A673 (cell line): ENCODE measurements around the gene PRKCH.

Experiments used
- CTCF ChIP-seq: fragments of 300-800, 200-600 bp; sonication (generic); conservative IDR thresholded peaks from 2 replicates; pipeline ENCODE4 v1.5.1; 2017; ENCODE audit warnings: low read depth, mild to moderate bottlenecking, antibody characterized with exemption, low read length, moderate library complexity, mixed read lengths
- EZH2 ChIP-seq: fragments of 200-600 bp; sonication (generic); IDR thresholded peaks from 2 replicates; pipeline ENCODE4 v1.6.1; 2017; ENCODE audit warnings: borderline replicate concordance, low read depth, mild to moderate bottlenecking, mixed read lengths, antibody characterized with exemption, low read length; ENCODE audit not compliant: poor library complexity, severe bottlenecking

GRCh38 chr14:61587081-61587713, 265.8 kb downstream of the PRKCH start:
- TF ChIP-seq CTCF: no peak
- TF ChIP-seq EZH2: no peak
